ENCODE measurements around the gene GALNT16. TPM values are rescaled to one million over a fixed set of nuclear protein-coding genes. Genes with fewer than 3 reads are reported as not detected.

The GALNT16 gene
- polyA plus RNA-seq, 1 donor (not counting 4 experiments of a cell fraction or from before 2014, with no cell fraction given): not detected

DNA sequence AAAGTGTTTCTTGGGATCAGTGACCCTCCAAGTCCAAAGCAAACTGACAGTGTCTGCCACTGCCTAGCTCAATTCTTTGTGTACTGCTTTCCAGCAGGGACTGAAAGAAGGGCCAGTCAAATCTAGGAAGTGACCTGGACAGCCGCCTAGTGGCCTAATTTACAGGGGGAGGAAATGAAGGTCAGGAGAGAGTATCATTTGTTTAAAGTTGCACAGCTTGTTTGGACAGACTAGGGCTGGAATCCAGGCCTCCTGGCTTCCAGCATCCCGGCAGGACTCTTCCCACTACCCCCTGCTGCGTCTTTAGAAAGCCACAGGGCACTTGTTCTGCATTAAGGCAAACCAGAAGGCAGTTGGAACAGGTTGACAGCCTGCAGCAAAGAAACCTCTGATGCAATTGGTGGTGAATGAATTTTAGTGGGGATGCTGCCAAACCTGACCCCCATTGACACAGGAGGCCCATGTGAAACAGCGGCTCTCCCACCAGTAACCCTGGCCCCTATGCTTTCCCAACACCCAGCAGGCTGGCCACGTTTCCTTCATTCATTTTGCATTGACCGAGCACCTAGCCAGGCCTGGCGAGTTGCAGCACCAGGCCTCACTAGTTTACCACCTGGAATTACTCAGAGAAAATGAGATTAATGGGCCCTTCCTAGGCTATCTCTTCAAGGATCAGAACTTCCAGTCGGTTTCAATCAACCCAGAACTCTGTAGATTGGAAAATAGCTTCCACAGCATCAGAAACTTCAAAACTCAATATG is 28.2 kb downstream of the GALNT16 start:
- Histone ChIP-seq H3K9me3 (ENCODE audit: control insufficient read depth, low read depth, low read length) (no peaks in the 10 kb centered on the region), H3K9ac (ENCODE audit: control insufficient read depth, extremely low read depth, insufficient read depth, low read length) (no peak overlapping the region), H3K4me3 (ENCODE audit: control insufficient read depth in 2 of 3, extremely low read depth in 1 of 3, insufficient read depth in 2 of 3, low read depth in 1 of 3, low read length in 3 of 3) (no peak overlapping the region), H3K4me1 (ENCODE audit: control insufficient read depth, extremely low read depth, insufficient read depth, low read length) (no peaks in the 10 kb centered on the region), H4K20me1 (ENCODE audit: control insufficient read depth, extremely low read depth, insufficient read depth, low read length) (no peaks in the 10 kb centered on the region), H3K79me2 (ENCODE audit: control insufficient read depth, insufficient read depth, low read length) (no peaks in the 10 kb centered on the region), H2AFZ (ENCODE audit: control insufficient read depth, low read length) (no peak overlapping the region), H3K27me3 (ENCODE audit: control insufficient read depth, extremely low read depth, insufficient read depth, low read length) (peaks cover 10% of the 10 kb centered on the region), H3K4me2 (ENCODE audit: control insufficient read depth, extremely low read depth, insufficient read depth, low read depth, low read length) (no peak overlapping the region), H3K36me3 (ENCODE audit: control insufficient read depth in 2 of 2, extremely low read depth in 1 of 2, insufficient read depth in 2 of 2, low read length in 2 of 2) (no peaks in the 10 kb centered on the region), H3K27ac (ENCODE audit: control insufficient read depth, insufficient read depth, low read length) (no peak overlapping the region), H3K9me1 (ENCODE audit: control insufficient read depth, extremely low read depth, insufficient read depth, low read length) (no peaks in the 10 kb centered on the region)
- TF ChIP-seq EZH2 (IDR thresholded peaks at IDR 0.05; ENCODE audit: low read length): no peak
- TF ChIP-seq CTCF (optimal IDR thresholded peaks at IDR 0.05 in 1 of 3, IDR thresholded peaks at IDR 0.05 in 1 of 3, conservative IDR thresholded peaks at IDR 0.05 in 1 of 3; ENCODE audit: extremely low read depth in 1 of 3, insufficient read depth in 2 of 3, low read length in 3 of 3): peak in 1 of 3 experiments; percentile 5
- DNase-seq (ENCODE audit: low read depth, low spot score) (no peak), FAIRE-seq (no peak)
- dilution Hi-C loops (cut with MboI; ENCODE audit: extremely low pct_ligation_motif_present, low sequenced_read_pairs): no loop called here

- H3K9ac ChIP-seq (ENCODE audit: control insufficient read depth, extremely low read depth, insufficient read depth, low read length): no peak overlapping the region
- dilution Hi-C loops (cut with MboI; ENCODE audit: extremely low pct_ligation_motif_present, low sequenced_read_pairs): no loop called here
- peaks cover 10% of the 10 kb centered on the region for H3K27me3 ChIP-seq (ENCODE audit: control insufficient read depth, extremely low read depth, insufficient read depth, low read length)
- DNase-seq (ENCODE audit: low read depth, low spot score): no peak
- H3K4me3 ChIP-seq (ENCODE audit: control insufficient read depth in 2 of 3, extremely low read depth in 1 of 3, insufficient read depth in 2 of 3, low read depth in 1 of 3, low read length in 3 of 3): no peak overlapping the region
- no peaks in the 10 kb centered on the region for H3K9me1 ChIP-seq (ENCODE audit: control insufficient read depth, extremely low read depth, insufficient read depth, low read length)
- H3K4me1 ChIP-seq (ENCODE audit: control insufficient read depth, extremely low read depth, insufficient read depth, low read length): no peaks in the 10 kb centered on the region
- TF ChIP-seq EZH2 (IDR thresholded peaks at IDR 0.05; ENCODE audit: low read length) (no peak), CTCF (optimal IDR thresholded peaks at IDR 0.05 in 1 of 3, IDR thresholded peaks at IDR 0.05 in 1 of 3, conservative IDR thresholded peaks at IDR 0.05 in 1 of 3; ENCODE audit: extremely low read depth in 1 of 3, insufficient read depth in 2 of 3, low read length in 3 of 3) (no peak)
- H3K27ac ChIP-seq (ENCODE audit: control insufficient read depth, insufficient read depth, low read length): no peak overlapping the region
- no peaks in the 10 kb centered on the region for H4K20me1 ChIP-seq (ENCODE audit: control insufficient read depth, extremely low read depth, insufficient read depth, low read length)
- H2AFZ ChIP-seq (ENCODE audit: control insufficient read depth, low read length): no peak overlapping the region
- no peaks in the 10 kb centered on the region for H3K9me3 ChIP-seq (ENCODE audit: control insufficient read depth, low read depth, low read length)
- H3K4me2 ChIP-seq (ENCODE audit: control insufficient read depth, extremely low read depth, insufficient read depth, low read depth, low read length): no peak overlapping the region
- no peaks in the 10 kb centered on the region for H3K79me2 ChIP-seq (ENCODE audit: control insufficient read depth, insufficient read depth, low read length)
- FAIRE-seq: no peak
- H3K36me3 ChIP-seq (ENCODE audit: control insufficient read depth in 2 of 2, extremely low read depth in 1 of 2, insufficient read depth in 2 of 2, low read length in 2 of 2): no peaks in the 10 kb centered on the region
Observed at GRCh38 chr14:69288956-69289705, 29.2 kb downstream of the GALNT16 start.
